Measurements from ENCODE around the gene PAX8.
"Not testable (repeated sequence)": the region's sequence is repeated elsewhere in the genome, so short reads cannot be mapped to it uniquely, and the experiment has no call there.

PAX8 gene

DNA sequence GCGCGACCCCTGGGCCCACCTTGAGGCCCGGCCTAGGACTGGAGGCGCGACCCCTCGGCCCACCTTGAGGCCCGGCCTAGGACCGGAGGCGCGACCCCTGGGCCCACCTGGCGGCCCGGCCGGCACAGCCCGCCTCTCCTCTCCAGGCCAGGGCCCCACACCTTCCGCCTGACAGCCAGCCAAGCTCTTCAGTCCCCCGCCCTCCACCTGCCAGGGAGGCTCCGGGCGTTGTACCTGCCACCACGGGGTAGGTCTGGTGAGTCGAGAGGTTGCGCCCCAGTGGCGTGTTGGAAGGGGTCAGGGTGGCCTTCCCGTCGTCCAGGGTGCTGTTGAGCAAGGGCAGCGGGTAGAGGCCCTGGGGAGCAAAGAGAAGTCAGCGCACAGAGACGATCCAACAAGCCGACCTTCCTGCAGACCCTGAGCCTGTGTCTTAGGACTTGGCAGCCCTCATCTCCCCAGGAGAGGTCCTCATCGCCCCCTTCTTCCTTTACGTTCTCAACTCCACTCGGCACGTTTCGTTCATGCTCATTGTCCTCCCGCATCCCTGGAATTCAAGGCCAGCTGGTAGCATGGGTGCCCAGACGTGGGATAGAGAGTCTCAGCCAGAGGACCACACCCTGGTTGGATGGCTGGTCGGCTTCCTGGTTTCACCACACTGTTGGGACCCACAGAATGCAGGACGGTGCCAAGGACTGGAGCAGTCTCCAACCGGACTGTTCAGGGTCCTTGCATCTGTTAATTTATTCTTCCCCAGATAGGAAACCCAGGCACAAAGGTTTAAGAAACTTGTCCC, 42.2 kb downstream of the PAX8 start:
- DNase-seq: no peak

DNA sequence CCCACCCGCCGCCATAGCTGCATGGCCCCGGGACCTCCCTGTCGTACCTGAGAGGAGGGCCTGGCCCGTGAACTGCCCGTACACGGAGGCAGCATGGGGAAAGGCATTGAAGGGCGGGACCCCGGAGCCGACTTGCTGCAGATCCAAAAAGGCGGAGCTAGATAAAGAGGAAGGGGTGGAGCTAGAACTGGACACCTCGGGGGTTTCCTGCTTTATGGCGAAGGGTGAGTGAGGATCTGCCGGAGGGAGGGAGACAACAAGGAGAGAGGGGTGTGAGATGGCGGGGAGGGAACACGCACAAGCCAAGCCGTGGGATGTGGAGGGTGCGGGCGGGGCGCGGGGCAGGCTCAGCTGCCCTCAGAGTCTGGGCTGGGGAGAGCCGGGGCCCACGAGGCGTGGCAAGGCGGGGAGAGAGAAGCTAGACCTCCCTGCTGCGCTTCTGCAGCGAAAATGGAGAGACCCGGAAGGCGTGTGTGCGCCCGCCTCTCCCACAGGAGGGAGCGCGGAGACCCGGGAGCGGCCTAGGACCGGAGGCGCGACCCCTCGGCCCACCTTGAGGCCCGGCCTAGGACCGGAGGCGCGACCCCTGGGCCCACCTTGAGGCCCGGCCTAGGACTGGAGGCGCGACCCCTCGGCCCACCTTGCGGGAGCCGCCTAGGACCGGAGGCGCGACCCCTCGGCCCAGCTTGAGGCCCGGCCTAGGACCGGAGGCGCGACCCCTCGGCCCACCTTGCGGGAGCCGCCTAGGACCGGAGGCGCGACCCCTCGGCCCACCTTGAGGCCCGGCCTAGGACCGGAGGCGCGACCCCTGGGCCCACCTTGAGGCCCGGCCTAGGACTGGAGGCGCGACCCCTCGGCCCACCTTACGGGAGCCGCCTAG, 43.1 kb downstream of the PAX8 start:
- DNase-seq: not testable (repeated sequence)

DNA sequence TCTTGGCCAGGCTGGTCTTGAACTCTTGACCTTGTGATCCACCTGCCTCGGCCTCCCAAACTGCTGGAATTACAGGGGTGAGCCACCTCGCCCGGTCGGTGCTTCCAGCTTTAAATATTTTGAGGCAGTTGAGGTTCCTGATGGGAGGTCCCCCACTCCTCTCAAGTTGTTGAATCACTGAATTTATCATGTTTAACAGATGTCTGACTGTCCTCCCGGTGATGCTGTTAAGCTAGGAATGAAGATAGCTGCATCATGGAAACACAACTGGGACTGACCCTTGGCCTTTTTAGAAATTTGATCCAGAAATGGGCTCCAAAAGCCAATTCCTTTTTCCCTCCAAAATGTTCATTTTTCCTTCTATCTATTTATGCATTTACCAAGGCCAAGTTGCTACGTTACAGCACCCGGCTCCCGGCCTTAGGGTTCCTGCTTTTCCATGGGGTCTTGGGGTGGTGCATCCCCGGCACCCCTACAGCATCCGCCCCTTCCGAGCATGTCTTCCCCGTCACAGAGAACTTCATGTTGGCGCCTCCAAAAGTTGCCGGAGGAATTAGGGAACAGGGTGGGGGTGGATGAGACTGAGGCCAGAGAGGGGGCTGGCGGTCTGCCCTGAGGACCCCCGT, 43.9 kb downstream of the PAX8 start:
- DNase-seq: no peak

DNA sequence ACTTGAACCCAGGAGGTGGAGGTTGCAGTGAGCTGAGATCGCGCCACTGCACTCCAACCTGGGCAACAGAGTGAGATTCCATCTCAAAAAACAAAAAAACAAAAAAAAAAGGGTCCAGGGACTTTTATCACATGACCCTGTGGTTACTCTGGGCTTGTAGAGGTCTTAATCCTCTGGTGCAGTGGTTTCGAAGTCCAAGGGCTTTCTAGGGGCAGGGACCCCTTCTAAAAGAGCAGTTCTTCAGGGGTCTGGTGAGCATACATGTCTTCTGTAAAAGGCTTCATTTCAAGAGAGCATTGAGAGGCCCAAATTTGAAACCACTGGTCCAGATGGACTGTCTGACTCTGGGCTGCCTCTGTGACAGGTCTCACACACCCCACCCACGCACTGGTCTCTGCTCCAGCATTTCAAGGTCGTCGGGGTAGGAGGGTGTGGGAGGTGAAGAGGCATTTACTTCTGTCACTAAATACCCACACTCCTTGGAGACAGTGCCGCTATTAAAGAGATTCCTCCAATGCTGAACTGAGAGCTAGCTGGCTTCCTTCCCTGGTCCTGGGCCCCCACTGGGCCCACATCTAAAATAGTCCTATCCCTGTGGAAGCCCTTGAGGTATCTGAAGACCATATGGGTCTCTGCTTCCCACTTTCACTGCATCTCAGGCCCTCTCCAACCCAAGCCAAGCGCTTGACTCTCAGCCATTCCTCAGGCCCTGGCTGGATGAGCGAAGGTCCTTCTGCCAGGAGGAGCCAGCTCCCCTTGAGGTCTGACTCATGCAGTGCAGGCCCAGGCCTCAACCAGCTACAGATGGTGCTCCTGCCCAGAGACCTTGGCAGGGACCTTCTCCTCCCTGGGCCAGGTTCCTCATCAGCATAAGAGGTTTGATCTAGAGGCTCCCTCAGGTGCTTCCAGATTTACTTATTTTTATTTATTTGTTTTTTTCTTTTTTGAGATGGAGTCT, 44.8 kb downstream of the PAX8 start:
- DNase-seq: no peak

DNA sequence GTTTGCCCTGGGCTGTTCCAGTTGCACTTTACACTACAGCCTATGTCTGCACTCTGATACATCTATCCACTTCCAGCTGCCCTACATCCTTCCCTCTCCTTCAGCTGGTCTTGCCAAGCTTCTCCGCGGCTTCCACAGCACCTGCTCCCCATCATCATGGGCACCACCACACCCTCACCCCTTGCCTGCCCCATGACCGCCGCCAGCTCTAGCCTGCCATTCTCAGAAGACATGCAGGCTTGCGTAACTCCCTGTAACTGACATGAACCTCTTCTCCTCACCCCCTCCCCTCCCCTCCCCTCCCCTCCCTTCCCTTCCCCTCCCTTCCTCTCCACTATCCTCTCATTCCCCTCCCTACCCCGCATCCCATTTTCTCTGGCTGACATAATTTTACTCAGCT, 46.0 kb downstream of the PAX8 start:
- DNase-seq: no peak

DNA sequence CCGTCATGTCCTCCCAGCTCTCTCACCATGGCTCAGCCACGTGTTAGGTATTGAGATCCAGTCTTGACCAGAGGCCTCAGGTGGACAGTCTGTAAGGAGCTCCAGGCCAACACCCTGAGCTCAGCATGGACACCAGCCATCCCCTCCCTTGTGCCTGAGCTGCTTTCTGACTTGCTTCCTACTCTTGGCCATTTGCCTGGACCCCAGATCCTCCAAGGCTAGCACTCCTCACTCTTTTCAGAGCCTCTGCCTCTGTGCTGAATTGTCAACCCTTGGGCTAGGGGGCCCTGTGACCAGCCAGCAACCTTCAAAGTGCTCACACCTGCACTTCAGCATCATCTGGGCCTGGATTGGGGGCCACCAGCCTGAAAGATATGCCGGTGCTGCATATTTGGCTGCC, 46.6 kb downstream of the PAX8 start:
- no peak for DNase-seq

DNA sequence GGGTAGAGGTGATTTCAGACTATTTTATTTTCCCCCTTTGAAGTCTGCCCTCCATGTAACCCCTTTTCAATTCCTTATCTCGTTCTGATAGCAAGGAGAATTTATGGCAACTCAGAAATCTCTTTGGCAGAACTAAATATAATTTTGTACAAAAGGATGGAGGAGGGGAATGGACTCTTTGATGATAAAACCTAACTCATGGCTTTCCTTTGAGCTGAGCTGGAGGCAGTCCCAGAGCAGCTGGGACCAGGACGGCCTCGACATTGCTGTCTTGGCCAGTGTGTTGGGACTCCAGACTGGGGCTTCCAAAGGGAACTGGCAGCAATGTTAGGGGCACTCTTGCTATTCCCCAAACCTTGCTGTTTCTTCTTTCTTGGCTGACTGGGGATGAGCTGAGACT, 47.7 kb downstream of the PAX8 start:
- DNase-seq: no peak

DNA sequence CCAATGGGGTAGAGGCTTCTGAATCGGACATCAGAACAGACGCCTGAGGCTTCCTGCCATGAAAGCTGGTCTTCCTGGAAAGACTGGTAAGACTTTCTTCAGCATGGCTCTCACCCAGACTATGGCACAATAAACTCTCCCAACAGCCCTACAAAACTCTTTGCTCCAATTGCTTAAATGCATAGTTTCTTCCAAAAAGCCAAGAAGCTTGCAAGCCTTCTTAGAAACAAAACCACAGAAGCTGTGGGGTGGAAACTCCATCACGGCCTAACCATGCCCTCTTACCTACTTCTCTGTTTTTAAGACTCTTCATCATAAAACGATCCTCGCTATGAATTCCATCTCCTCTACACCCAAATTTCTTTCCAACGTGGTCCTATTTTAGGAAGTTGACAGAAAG, 48.2 kb downstream of the PAX8 start:
- DNase-seq: no peak

DNA sequence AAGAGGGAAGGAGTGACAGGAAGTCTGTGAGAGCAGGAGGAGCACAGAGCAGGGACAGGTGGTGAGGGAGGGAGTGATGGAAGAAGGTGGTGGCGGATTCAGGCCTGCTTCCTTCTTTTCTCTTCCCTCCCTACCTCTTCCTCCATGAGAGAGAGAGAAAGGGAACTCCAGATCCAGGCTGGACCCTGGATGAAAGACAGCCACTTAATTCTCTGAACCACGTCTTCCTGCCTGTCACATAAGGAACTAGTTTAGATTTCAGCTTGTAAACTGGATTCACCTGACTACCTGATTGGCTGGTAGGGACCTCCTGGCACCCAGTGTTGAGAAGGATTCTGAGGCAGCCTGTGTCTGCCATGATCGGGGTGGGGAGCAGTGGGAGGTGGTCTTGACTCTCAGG, 48.9 kb downstream of the PAX8 start:
- DNase-seq: no peak

DNA sequence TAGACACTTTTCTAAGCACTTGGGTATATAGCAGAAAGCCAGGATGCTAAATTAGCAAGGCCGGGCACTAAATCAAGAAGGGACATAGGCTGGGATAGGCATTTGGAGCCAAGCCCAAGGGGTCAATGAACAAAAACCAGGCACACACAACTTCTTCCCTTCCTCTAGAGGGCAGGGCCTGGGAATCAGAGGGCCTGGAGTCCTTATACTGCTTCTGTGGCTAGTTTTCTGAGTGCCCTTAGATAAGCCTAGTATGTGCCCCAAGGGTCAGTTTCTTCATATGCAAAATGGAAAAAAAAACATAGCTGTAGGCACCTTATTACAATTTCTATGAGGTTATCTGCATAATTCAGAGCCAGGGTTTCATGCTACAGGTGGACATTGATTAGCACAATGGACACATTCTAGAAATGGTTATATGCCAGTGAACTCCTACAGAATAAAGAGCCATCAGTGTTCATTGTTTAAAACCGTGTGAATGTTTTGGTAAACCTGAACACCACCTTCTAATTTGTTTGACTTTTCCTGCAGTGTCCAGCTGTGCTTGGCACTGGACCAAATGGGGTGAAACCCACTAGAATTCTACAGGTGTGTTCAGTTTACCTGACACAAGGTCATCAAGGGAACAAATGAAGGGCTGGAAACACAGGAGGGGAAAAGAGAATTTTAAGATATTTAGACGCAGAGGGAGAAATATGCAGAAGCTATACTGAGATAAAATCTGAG, 49.6 kb downstream of the PAX8 start:
- no peak for DNase-seq

DNA sequence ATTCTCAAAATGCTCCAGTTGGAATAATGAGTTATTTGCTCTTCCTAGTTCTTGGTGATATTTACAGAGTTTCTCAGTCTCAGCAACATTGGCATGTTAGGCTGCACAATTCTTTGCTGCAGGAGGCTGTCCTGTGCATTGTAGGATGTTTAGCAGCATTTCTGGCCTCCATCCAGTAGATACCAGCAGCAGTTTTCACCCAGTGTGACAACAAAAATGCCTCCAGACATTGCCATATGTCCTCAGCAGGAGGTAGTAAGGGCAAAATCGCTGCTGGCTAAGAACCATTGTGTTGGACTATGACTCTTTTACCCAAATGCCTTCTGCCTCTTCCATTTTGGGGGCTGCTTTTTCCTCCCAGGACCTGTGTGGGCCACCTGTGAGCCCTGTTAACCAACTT, 50.4 kb downstream of the PAX8 start:
- no peak for DNase-seq

DNA sequence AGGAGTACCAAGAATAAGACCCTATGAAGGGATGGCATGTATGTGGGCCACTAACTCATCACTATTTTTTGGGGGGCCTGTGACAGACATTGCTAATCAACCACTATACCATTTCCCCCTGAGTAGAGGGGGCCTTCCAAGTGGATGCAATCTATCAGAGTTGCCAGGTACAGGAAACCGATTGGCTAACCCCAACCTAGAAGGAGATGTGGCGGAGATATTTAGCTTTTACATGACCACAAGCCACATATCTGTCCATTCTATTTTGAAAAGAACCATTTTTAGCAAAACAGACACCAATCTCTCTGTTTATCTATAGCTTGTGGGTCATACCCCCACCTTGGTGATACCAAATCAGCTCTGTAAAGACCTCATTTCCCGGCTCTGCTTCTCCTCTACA, 51.0 kb downstream of the PAX8 start:
- no peak for DNase-seq

DNA sequence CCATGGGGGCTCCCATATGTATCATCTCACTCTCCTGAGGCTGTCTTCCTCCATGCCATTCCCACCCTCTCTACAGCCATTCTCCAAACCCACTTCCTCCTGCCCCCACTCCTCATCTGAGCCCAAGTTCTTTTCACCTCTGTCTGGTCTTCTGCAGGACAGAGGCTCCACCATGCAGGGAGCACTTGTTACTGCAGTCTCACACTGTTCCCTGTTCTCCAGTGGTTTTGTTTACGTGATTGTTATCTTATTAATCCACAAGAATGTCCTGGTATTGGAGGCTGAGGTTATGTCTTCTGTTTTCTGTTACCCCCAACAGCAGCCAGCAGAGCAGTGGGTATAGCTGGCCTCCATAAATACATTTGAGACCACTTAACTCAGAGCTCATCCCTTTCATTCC, 51.4 kb downstream of the PAX8 start:
- no peak for DNase-seq

DNA sequence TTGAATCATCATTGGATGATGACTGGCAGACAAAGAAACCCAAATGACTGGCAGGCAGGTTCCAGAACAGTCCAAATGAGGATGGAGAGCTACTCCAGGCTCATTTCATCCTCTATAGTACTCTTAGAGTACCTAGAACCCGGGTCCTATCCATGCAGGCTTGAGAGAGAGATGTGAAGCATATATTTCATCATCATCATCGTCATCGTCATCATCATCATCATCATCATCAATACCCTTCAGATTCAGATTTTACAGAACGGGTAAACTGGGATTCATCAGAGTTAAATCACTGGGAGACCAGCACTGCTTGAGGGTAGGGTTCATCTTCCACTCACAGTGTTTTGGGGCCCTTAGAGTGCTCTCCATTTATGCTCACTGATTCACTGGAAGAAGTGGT, 52.3 kb downstream of the PAX8 start:
- DNase-seq: no peak

DNA sequence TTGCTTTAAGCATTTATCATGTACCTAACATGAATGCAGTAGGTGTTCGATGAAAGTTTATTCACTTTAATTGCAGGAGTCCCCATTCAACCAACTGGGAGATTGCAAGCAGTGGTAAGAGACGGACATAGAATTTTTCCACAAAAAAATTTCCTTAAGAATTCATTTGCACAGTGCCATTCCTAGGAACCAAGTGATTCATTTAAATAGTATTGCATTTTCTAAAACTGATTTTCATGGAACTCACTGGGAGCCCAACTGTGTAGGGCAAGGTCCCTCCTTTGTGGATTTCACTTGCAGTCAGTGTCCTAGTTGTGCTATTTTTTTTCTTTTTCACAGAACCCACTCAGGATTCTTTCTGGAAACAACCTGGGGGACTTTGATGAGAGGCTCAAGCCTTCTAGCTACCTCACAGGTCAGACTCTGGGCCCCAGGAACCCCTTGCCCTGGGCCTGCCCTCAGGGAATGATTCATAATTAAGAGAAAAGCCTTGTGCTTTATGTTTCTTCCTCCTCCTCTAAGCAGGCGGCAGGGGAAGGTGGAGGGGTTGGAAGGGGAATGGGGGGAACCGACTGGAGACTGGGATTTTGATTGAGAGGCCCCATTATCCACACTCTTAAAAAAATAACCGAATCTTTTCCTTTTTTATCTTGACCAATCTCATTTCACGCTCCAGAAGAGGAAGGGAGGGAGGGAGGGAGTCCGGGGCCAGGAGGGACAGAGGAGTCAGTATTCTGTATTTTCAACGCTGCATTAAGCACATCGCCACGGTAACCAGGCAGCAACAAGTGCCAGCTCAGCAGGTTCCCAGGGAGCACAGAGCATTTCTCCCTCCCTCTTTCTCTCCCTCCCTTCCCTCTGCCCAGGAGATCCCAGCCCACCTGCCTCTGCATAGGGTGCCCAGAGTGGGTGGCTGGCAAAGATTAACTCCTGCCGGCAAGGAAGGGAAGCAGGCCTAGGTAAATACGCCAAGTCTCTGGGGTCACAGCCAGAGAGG, 53.2 kb downstream of the PAX8 start:
- DNase-seq: peak; percentile 96

DNA sequence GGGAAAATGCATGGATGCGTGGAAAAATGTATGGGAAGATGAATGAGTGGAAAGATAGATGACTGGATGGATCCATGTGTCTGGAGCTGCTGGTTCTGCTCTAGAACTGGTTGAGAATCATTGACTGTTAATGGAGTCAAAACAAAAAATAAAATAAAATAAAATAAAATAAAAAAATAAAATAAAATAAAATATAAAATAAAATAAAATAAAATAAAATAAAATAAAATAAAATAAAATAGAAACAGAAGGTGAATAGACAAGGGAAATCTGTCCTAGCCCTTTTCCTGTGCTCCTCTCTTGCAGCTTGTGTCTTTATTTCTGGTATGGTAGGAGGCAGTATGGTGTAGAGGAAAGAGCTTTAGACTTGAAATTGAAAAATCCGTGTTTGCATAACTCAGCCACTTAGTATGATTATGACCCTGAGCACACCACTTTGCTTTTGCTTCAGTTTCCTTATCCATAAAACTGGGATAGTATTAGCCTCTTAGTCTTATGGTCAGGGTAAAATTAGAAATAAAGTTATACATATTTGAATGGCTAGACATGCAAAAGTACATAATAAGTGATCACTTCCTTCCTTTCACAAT, 54.0 kb downstream of the PAX8 start:
- no peak for DNase-seq

DNA sequence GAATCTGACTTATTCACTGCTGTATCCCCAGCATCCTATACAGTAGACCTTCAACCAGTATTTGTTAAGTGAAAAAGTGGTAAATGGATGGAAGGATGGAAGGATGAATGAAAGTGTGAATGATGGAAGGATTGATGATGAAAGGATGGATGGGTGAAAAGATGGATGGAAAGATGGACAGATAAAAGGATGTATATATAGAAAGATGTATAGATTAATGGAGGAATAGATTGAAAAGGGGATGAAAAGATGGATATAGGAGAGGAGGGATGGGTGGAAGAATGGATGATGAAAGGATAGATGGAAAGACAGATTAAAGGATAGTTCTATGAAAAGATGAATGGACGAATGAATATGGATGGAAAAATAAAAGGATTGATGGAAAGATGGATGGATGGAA, 54.9 kb downstream of the PAX8 start:
- no peak for DNase-seq

DNA sequence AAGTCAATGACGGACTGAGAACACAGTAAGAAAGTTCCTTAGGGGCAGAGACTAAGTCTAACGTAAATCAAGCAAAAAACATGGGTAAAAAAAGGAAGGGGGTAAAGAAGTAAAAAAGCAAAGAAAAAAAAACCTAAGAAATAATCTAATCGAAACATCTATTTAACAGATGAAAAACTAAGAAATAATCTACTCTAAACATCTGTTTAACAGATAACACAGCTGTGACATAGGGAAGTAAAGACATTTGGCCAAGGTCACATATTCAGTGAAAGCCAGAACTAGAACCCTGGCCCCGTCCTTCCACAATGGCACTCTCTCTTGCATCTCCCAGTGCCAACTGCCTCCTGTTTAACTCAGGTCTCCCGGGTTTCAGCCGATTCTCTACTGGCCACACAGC, 56.9 kb downstream of the PAX8 start:
- no peak for DNase-seq

DNA sequence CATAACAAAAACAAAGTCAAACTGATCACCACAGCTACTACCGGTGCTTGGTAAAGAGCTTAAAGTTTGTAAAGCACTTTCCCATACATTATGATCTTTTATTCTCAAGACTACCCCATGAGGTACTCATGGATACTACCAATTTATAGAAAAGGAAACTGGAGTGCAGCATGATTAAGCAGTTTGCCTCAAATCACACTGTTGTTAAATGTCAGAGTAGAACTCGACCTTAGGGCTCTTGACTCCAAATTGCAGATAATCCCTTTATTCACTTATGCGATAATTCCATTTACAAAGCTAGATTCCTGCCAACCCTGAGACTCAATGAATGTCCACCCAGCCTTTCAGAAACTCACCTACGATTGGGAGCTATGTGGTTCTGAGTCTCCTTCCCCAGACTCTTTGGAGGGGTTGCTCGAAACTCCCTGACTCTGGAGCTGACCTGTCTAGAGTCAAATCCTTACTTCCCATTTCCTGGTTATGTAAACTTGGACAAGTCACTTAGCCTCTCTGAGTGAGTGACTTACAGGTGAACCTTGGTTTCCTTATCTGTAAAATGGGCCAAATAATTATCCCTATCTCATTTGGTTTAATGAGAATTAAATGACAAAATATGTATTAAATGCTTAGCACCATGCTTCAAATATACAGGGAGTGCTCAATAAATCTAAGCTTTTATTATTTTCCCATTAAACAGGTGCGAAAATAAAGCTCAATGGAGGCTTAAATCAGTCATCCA, 57.6 kb downstream of the PAX8 start:
- DNase-seq: no peak

Data from kidney glomerular epithelial cell (primary cell).